Measurements from ENCODE around the gene GLI3. TPM values are rescaled to one million over a fixed set of nuclear protein-coding genes. Genes with fewer than 3 reads are reported as not detected.

GLI3 gene
- total and polyA plus RNA-seq, 12 donors, result 1.1 to 18.0 (median 4.6) TPM

GRCh38 chr7:42137941-42138340, 99.1 kb downstream of the GLI3 start:
- WGBS, 4 donors, result 66 to 77% (median 74%) methylated on average over 4 of the region's 4 CpGs
- no peaks in the 10 kb centered on the region for H3K27me3 ChIP-seq
- H3K27ac ChIP-seq, result no peak overlapping the region
- DNase-seq, result no peak
- intact Hi-C loops (cut with DNase I), result no loop called here
- H3K9me3 ChIP-seq (replicated peaks in 1 of 3), result no peaks in the 10 kb centered on the region
- no peak for TF ChIP-seq CTCF (IDR thresholded peaks at IDR 0.05)
- TF ChIP-seq POLR2A (IDR thresholded peaks at IDR 0.05), result no peak
- no peaks in the 10 kb centered on the region for H3K4me1 ChIP-seq (replicated peaks in 1 of 2)
- H3K4me3 ChIP-seq, result no peak overlapping the region
- no peaks in the 10 kb centered on the region for H3K36me3 ChIP-seq (replicated peaks in 1 of 2)

GRCh38 chr7:42137431-42137830, 99.6 kb downstream of the GLI3 start:
- Histone ChIP-seq H3K27ac (no peak overlapping the region), H3K27me3 (no peaks in the 10 kb centered on the region), H3K4me3 (no peak overlapping the region), H3K36me3 (replicated peaks in 1 of 2) (no peaks in the 10 kb centered on the region), H3K4me1 (replicated peaks in 1 of 2) (no peaks in the 10 kb centered on the region), H3K9me3 (replicated peaks in 1 of 3) (no peaks in the 10 kb centered on the region)
- intact Hi-C loops (cut with DNase I), result no loop called here
- WGBS, 4 donors, result 93 to 100% (median 96%) methylated on average over 3 of the region's 3 CpGs
- DNase-seq, result no peak
- TF ChIP-seq POLR2A (IDR thresholded peaks at IDR 0.05), result no peak
- no peak for TF ChIP-seq CTCF (IDR thresholded peaks at IDR 0.05)

DNA sequence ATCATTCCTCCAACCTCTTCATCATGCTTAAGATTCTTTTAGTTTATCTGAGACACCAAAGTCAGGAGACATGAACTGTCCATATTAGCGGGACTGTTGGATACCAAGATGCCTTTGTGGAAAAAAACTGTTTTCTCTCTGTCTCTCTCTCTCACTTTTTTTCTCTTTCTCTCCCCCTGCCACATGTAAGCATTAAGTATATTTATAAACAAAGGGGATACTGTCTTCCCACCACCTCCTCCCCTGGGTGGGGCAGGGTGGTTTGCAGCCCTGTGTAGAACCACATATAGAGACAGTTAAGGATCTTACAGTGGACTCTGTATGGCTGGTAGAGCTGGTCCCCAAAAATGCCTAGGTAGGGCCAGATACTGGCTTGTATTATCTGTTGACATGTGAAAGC, 101.3 kb downstream of the GLI3 start:
- no peak overlapping the region for H3K27ac ChIP-seq
- no peaks in the 10 kb centered on the region for H3K27me3 ChIP-seq
- intact Hi-C loops (cut with DNase I), result no loop called here
- TF ChIP-seq POLR2A (IDR thresholded peaks at IDR 0.05) (no peak), CTCF (IDR thresholded peaks at IDR 0.05) (no peak)
- H3K4me3 ChIP-seq, result no peak overlapping the region
- no peak for DNase-seq
- WGBS, 4 donors, result 94 to 100% (median 97%) methylated on average over 1 of the region's 1 CpG
- H3K9me3 ChIP-seq (replicated peaks in 1 of 3), result no peaks in the 10 kb centered on the region
- no peaks in the 10 kb centered on the region for H3K4me1 ChIP-seq (replicated peaks in 1 of 2)
- H3K36me3 ChIP-seq (replicated peaks in 1 of 2), result no peaks in the 10 kb centered on the region

- intact Hi-C loops (cut with DNase I), result no loop called here
- Histone ChIP-seq H3K4me3 (no peak overlapping the region), H3K27me3 (no peaks in the 10 kb centered on the region), H3K27ac (no peak overlapping the region), H3K4me1 (replicated peaks in 1 of 2) (no peaks in the 10 kb centered on the region), H3K9me3 (replicated peaks in 1 of 3) (no peaks in the 10 kb centered on the region), H3K36me3 (replicated peaks in 1 of 2) (no peaks in the 10 kb centered on the region)
- DNase-seq, result no peak
- 79 to 81% (median 80%) methylated on average over 10 of the region's 10 CpGs for WGBS, 4 donors
- TF ChIP-seq CTCF (IDR thresholded peaks at IDR 0.05) (no peak), POLR2A (IDR thresholded peaks at IDR 0.05) (no peak)
These were observed 102.6 kb downstream of the GLI3 start for GRCh38 chr7:42134276-42134876.

All from adrenal gland (tissue), 12 donors.